ENCODE data around the gene JSRP1. TPM values are rescaled to one million over a fixed set of nuclear protein-coding genes. Genes with fewer than 3 reads are reported as not detected.

JSRP1 gene
- total and polyA plus RNA-seq, 10 of the 15 experiments (the other 5 are each of a cell fraction or from before 2014, with no cell fraction given) = 0.41 to 0.91 (median 0.49) TPM; not detected in 7

DNA sequence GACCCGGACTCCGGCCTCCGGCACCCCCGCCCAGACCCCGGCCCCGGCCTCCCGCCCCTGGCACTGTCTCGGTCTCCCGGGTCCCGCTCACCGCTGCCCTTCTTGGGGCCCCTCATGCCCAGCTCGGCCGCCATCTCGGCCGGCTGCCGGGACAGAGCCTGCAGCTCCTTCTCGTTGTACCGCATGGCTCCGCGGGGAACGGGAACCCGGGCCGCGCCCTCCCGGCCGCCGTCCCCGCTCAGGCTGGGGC is 20.2 kb downstream of the JSRP1 start:
- ChIA-PET RAD21 (ENCODE audit: unreplicated experiment) (interaction anchor here (0.5 to 4.0 kb wide), 17 partner anchors 9 to 375 kb away, joined by 3 to 39 read pairs (median 3); partner anchors contain the start of genes AMH and TIMM13), SMC1A (ENCODE audit: uncharacterized antibody, unreplicated experiment) (interaction anchor here (0.7 to 3.8 kb wide), 12 partner anchors 22 to 158 kb away, joined by 3 to 19 read pairs (median 4); no protein-coding TSS in a partner anchor), POLR2A (interaction anchor here (1.0 to 2.1 kb wide), 7 partner anchors 22 to 78 kb away, joined by 3 to 7 read pairs (median 5); no protein-coding TSS in a partner anchor), CTCF (interaction anchor here (0.6 to 3.7 kb wide), 10 partner anchors 25 to 221 kb away, joined by 3 to 35 read pairs (median 4); partner anchors contain the start of gene LMNB2)
- no peaks in the 10 kb centered on the region for H3K9me3 ChIP-seq (replicated peaks; ENCODE audit: control insufficient read depth, insufficient read depth, low read length)
- under 1% methylated on average over 13 of the region's 28 CpGs for WGBS (ENCODE audit: insufficient coverage, insufficient replicate concordance, low lambda C conversion rate, missing lambda C conversion rate)
- peak overlapping the region; percentile 99 for H3K4me3 ChIP-seq
- in situ Hi-C loops (cut with MboI) (loop anchor here (5.0 kb wide), 1 partner anchor 36 kb away; no protein-coding TSS in a partner anchor), intact Hi-C loops (cut with micrococcal nuclease; ENCODE audit: unreplicated experiment) (loop anchor here (1.0 to 10.0 kb wide), 4 partner anchors 37 to 156 kb away; partner anchors contain the start of genes IZUMO4, LSM7, MOB3A and SPPL2B)
- peaks cover 76% of the 10 kb centered on the region for H3K79me2 ChIP-seq (ENCODE audit: control insufficient read depth, insufficient read depth, low read length)
- TF ChIP-seq, protein P1, sequence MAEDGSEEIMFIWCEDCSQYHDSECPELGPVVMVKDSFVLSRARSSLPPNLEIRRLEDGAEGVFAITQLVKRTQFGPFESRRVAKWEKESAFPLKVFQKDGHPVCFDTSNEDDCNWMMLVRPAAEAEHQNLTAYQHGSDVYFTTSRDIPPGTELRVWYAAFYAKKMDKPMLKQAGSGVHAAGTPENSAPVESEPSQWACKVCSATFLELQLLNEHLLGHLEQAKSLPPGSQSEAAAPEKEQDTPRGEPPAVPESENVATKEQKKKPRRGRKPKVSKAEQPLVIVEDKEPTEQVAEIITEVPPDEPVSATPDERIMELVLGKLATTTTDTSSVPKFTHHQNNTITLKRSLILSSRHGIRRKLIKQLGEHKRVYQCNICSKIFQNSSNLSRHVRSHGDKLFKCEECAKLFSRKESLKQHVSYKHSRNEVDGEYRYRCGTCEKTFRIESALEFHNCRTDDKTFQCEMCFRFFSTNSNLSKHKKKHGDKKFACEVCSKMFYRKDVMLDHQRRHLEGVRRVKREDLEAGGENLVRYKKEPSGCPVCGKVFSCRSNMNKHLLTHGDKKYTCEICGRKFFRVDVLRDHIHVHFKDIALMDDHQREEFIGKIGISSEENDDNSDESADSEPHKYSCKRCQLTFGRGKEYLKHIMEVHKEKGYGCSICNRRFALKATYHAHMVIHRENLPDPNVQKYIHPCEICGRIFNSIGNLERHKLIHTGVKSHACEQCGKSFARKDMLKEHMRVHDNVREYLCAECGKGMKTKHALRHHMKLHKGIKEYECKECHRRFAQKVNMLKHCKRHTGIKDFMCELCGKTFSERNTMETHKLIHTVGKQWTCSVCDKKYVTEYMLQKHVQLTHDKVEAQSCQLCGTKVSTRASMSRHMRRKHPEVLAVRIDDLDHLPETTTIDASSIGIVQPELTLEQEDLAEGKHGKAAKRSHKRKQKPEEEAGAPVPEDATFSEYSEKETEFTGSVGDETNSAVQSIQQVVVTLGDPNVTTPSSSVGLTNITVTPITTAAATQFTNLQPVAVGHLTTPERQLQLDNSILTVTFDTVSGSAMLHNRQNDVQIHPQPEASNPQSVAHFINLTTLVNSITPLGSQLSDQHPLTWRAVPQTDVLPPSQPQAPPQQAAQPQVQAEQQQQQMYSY (CRISPR knock-in tag; IDR thresholded peaks at IDR 0.05) = no peak
- TF ChIP-seq YY1 (IDR thresholded peaks at IDR 0.05; ENCODE audit: low read depth, low read length) (peak; percentile 88), JUNB (IDR thresholded peaks at IDR 0.05) (no peak), NR2C1 (IDR thresholded peaks at IDR 0.05) (peak; percentile 68), ZNF24 (IDR thresholded peaks at IDR 0.05) (peak; percentile 46; the same call in 1 of the 2 replicates), MYC (IDR thresholded peaks at IDR 0.05; ENCODE audit: insufficient read depth, insufficient read length, insufficient replicate concordance, low read length, severe bottlenecking) (no peak), NKRF (conservative IDR thresholded peaks at IDR 0.05) (0 out of 2 replicates have a peak, but pooled peaks have one; percentile 65), SIN3A (IDR thresholded peaks at IDR 0.05; ENCODE audit: low read depth, low read length) (peak; percentile 95), POLR2A (IDR thresholded peaks at IDR 0.05; ENCODE audit: low read depth, low read length) (peak; percentile 67; the same call in 1 of the 2 replicates), MYB (IDR thresholded peaks at IDR 0.05; ENCODE audit: borderline replicate concordance, low read depth, low read length) (no peak), MXI1 (IDR thresholded peaks at IDR 0.05; ENCODE audit: low read depth, low read length) (peak; percentile 100; the same call in 1 of the 2 replicates), CREB1 (IDR thresholded peaks at IDR 0.05; ENCODE audit: low read depth) (0 out of 2 replicates have a peak, but pooled peaks have one; percentile 34)
- TF ChIP-seq, protein P2, sequence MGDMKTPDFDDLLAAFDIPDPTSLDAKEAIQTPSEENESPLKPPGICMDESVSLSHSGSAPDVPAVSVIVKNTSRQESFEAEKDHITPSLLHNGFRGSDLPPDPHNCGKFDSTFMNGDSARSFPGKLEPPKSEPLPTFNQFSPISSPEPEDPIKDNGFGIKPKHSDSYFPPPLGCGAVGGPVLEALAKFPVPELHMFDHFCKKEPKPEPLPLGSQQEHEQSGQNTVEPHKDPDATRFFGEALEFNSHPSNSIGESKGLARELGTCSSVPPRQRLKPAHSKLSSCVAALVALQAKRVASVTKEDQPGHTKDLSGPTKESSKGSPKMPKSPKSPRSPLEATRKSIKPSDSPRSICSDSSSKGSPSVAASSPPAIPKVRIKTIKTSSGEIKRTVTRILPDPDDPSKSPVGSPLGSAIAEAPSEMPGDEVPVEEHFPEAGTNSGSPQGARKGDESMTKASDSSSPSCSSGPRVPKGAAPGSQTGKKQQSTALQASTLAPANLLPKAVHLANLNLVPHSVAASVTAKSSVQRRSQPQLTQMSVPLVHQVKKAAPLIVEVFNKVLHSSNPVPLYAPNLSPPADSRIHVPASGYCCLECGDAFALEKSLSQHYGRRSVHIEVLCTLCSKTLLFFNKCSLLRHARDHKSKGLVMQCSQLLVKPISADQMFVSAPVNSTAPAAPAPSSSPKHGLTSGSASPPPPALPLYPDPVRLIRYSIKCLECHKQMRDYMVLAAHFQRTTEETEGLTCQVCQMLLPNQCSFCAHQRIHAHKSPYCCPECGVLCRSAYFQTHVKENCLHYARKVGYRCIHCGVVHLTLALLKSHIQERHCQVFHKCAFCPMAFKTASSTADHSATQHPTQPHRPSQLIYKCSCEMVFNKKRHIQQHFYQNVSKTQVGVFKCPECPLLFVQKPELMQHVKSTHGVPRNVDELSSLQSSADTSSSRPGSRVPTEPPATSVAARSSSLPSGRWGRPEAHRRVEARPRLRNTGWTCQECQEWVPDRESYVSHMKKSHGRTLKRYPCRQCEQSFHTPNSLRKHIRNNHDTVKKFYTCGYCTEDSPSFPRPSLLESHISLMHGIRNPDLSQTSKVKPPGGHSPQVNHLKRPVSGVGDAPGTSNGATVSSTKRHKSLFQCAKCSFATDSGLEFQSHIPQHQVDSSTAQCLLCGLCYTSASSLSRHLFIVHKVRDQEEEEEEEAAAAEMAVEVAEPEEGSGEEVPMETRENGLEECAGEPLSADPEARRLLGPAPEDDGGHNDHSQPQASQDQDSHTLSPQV (IDR thresholded peaks at IDR 0.05) = no peak
- peak overlapping the region; percentile 45 for H2AFZ ChIP-seq (ENCODE audit: control insufficient read depth, low read depth, low read length)
- H4K20me1 ChIP-seq (ENCODE audit: control insufficient read depth, insufficient read depth) = peaks cover 11% of the 10 kb centered on the region
- no peaks in the 10 kb centered on the region for H3K27me3 ChIP-seq (replicated peaks in 1 of 2; ENCODE audit: control insufficient read depth in 2 of 2, insufficient read depth in 2 of 2, low read length in 1 of 2)
- H3K4me2 ChIP-seq (ENCODE audit: control insufficient read depth, insufficient read depth) = no peak overlapping the region
- DNase-seq (ENCODE audit: low read depth, low spot score) (no peak), FAIRE-seq (no peak), ATAC-seq (peak; percentile 72)
- BruUV-seq (replicated peaks) = no TSS peak
- peaks cover 5 to 18% of the 10 kb centered on the region in 2 experiments; a peak in 3 of 4 replicates for H3K36me3 ChIP-seq (ENCODE audit: control insufficient read depth in 2 of 2, insufficient read depth in 2 of 2, low read length in 1 of 2)
- peaks cover 24% of the 10 kb centered on the region for H3K4me1 ChIP-seq (ENCODE audit: control insufficient read depth, insufficient read depth, low read length)
- peak overlapping the region; percentile 94 for H3K27ac ChIP-seq (ENCODE audit: control insufficient read depth, insufficient read depth)
- peak overlapping the region; percentile 80 for H3K9ac ChIP-seq (ENCODE audit: control insufficient read depth, insufficient read depth, low read length)

Measured in GM12878 (cell line).